WTC11 (cell line): Measurements from ENCODE around the gene PRM3. TPM values are rescaled to one million over a fixed set of nuclear protein-coding genes. Genes with fewer than 3 reads are reported as not detected.

ENCODE experiments used
- ATAC-seq: fragments of 200-7000 bp; cut with Tn5 transposase; 2 replicates; pipeline ENCODE4 v1.10.0; 2021; ENCODE audit warnings: mild to moderate bottlenecking, moderate library complexity
- CTCF ChIA-PET: fragments of 300-600 bp; sonication (Branson Sonifier 250); formaldehyde crosslinking; loops from one replicate; lab custom pipeline; 2021; ENCODE audit warnings: antibody characterized with exemption; lab: Charles Lee
- POLR2A ChIA-PET: fragments of 350-600 bp; sonication (Branson Sonifier 250); formaldehyde crosslinking; loops from one replicate; lab custom pipeline; 2021; ENCODE audit warnings: antibody characterized with exemption; lab: Charles Lee
- DNase-seq: peaks from one replicate; pipeline ENCODE4 v3.0.0; 2021; ENCODE audit warnings: low spot score
- H3K27ac Mint-ChIP-seq: 2 replicates; pipeline ENCODE4 v1.8.0; 2021; ENCODE audit warnings: mixed read lengths
- H3K27me3 Mint-ChIP-seq: 2 replicates; pipeline ENCODE4 v1.8.0; 2021; ENCODE audit warnings: low read depth, mild to moderate bottlenecking, moderate library complexity, mixed read lengths
- H3K36me3 Mint-ChIP-seq: 2 replicates; pipeline ENCODE4 v1.8.0; 2021; ENCODE audit warnings: mixed read lengths
- H3K4me1 Mint-ChIP-seq: 2 replicates; pipeline ENCODE4 v1.8.0; 2022; ENCODE audit warnings: mixed read lengths
- H3K4me3 Mint-ChIP-seq: 2 replicates; pipeline ENCODE4 v1.8.0; 2021; ENCODE audit warnings: mild to moderate bottlenecking, moderate library complexity, mixed read lengths
- H3K9me3 Mint-ChIP-seq: 2 replicates; pipeline ENCODE4 v1.8.0; 2021; ENCODE audit warnings: mixed read lengths
- ATF2 ChIP-seq: sonication (generic); formaldehyde crosslinking; IDR thresholded peaks from 2 replicates; pipeline ENCODE4 v1.8.1; 2022; ENCODE audit warnings: low read depth, missing genetic modification reagents, borderline replicate concordance
- ATF3 ChIP-seq: sonication (generic); formaldehyde crosslinking; conservative IDR thresholded peaks from 2 replicates; pipeline ENCODE4 v1.8.1; 2022; ENCODE audit warnings: mild to moderate bottlenecking, missing genetic modification reagents
- ATF6 ChIP-seq: sonication (generic); formaldehyde crosslinking; IDR thresholded peaks from 2 replicates; pipeline ENCODE4 v1.8.1; 2023; ENCODE audit warnings: mild to moderate bottlenecking, missing genetic modification reagents
- E2F1 ChIP-seq: sonication (generic); formaldehyde crosslinking; IDR thresholded peaks from 2 replicates; pipeline ENCODE4 v1.8.0; 2022; ENCODE audit warnings: mild to moderate bottlenecking, missing genetic modification reagents
- EMX1 ChIP-seq: fragments of 250-450 bp; sonication (Bioruptor Pico); IDR thresholded peaks from 2 replicates; pipeline ENCODE4 v1.8.0; 2021; ENCODE audit warnings: mild to moderate bottlenecking
- ERG ChIP-seq: fragments of 250-450 bp; sonication (Bioruptor Pico); IDR thresholded peaks from 2 replicates; pipeline ENCODE4 v1.8.0; 2021; ENCODE audit warnings: mild to moderate bottlenecking
- FOXK1 ChIP-seq: sonication (generic); formaldehyde crosslinking; IDR thresholded peaks from 2 replicates; pipeline ENCODE4 v1.8.0; 2022; ENCODE audit warnings: mild to moderate bottlenecking, moderate library complexity, missing genetic modification reagents
- HMGA2 ChIP-seq: fragments of 250-450 bp; sonication (Bioruptor Pico); IDR thresholded peaks from 2 replicates; pipeline ENCODE4 v1.4.0; 2021; ENCODE audit warnings: mild to moderate bottlenecking, moderate library complexity
- JAZF1 ChIP-seq: fragments of 250-450 bp; sonication (Bioruptor Pico); IDR thresholded peaks from 2 replicates; pipeline ENCODE4 v1.9.0; 2021; ENCODE audit warnings: moderate library complexity, mild to moderate bottlenecking, inconsistent platforms
- JUN ChIP-seq: sonication (generic); formaldehyde crosslinking; IDR thresholded peaks from 2 replicates; pipeline ENCODE4 v1.8.0; 2023; ENCODE audit warnings: mild to moderate bottlenecking, missing genetic modification reagents
- NFE2L1 ChIP-seq: sonication (generic); formaldehyde crosslinking; IDR thresholded peaks from 2 replicates; pipeline ENCODE4 v1.8.1; 2023; ENCODE audit warnings: missing genetic modification reagents
- PRRX2 ChIP-seq: fragments of 250-450 bp; sonication (Bioruptor Pico); IDR thresholded peaks from 2 replicates; pipeline ENCODE4 v1.8.0; 2021; ENCODE audit warnings: mild to moderate bottlenecking
- RORB ChIP-seq: fragments of 250-450 bp; sonication (Bioruptor Pico); IDR thresholded peaks from 2 replicates; pipeline ENCODE4 v1.9.0; 2021; ENCODE audit warnings: mild to moderate bottlenecking
- SMAD3 ChIP-seq: sonication (generic); formaldehyde crosslinking; IDR thresholded peaks from 2 replicates; pipeline ENCODE4 v1.8.0; 2022; ENCODE audit warnings: missing genetic modification reagents, mild to moderate bottlenecking, borderline replicate concordance
- SOX15 ChIP-seq: fragments of 250-450 bp; sonication (Bioruptor Pico); IDR thresholded peaks from 2 replicates; pipeline ENCODE4 v1.9.0; 2021; ENCODE audit warnings: mild to moderate bottlenecking
- TEAD1 ChIP-seq: sonication (generic); formaldehyde crosslinking; IDR thresholded peaks from 2 replicates; pipeline ENCODE4 v1.8.0; 2022; ENCODE audit warnings: mild to moderate bottlenecking, missing genetic modification reagents
- TP53 ChIP-seq: sonication (generic); formaldehyde crosslinking; IDR thresholded peaks from 2 replicates; pipeline ENCODE4 v1.8.1; 2023; ENCODE audit warnings: mild to moderate bottlenecking, missing genetic modification reagents
- ZNF121 ChIP-seq: sonication (generic); formaldehyde crosslinking; IDR thresholded peaks from 2 replicates; pipeline ENCODE4 v1.8.0; 2023; ENCODE audit warnings: missing genetic modification reagents
- ZNF138 ChIP-seq: sonication (generic); formaldehyde crosslinking; conservative IDR thresholded peaks from 2 replicates; pipeline ENCODE4 v1.8.1; 2022; ENCODE audit warnings: mild to moderate bottlenecking, moderate library complexity, missing genetic modification reagents
- ZNF263 ChIP-seq: sonication (generic); formaldehyde crosslinking; IDR thresholded peaks from 2 replicates; pipeline ENCODE4 v1.8.1; 2022; ENCODE audit warnings: low read depth, mild to moderate bottlenecking, moderate library complexity, missing genetic modification reagents
- ZNF317 ChIP-seq: sonication (generic); formaldehyde crosslinking; IDR thresholded peaks from 2 replicates; pipeline ENCODE4 v1.8.1; 2023; ENCODE audit warnings: low read depth, mild to moderate bottlenecking, moderate library complexity, missing genetic modification reagents, borderline replicate concordance
- total RNA-seq: library from RNA; stranded (reverse); gene quantifications from 3 replicates; pipeline ENCODE4 v1.2.3, GENCODE V29; 2021

PRM3 gene
- total RNA-seq, 1 experiment from 2014 or later: not detected

- TF ChIP-seq ZNF138 (CRISPR knock-in tag): no peak
- 0 out of 2 replicates have a peak, but pooled peaks have one; percentile 16 for TF ChIP-seq E2F1 (CRISPR knock-in tag)
- TF ChIP-seq, all 79 proteins: peak for 11
Measured at GRCh38 chr16:11312718-11313492, 39.5 kb upstream of the PRM3 start (continued).

- no peaks in the 10 kb centered on the region for H3K36me3 Mint-ChIP-seq
- no peak for TF ChIP-seq HMGA2 (CRISPR knock-in tag)
- TF ChIP-seq ATF2: no peak
- no peak for TF ChIP-seq PRRX2 (CRISPR knock-in tag)
- TF ChIP-seq TP53 (CRISPR knock-in tag): no peak
- no peak for TF ChIP-seq ZNF263
- TF ChIP-seq NFE2L1 (CRISPR knock-in tag): no peak
- TF ChIP-seq TEAD1 (CRISPR knock-in tag): no peak
- no peak for TF ChIP-seq FOXK1 (CRISPR knock-in tag)
- TF ChIP-seq ATF3 (CRISPR knock-in tag): no peak
- no peak for TF ChIP-seq ERG (CRISPR knock-in tag)
- TF ChIP-seq ZNF317 (CRISPR knock-in tag): no peak
- TF ChIP-seq ZNF121 (CRISPR knock-in tag): no peak
- no peak for TF ChIP-seq ATF6
- TF ChIP-seq, all 79 proteins: peak for 0
- H3K9me3 Mint-ChIP-seq: no peaks in the 10 kb centered on the region
- H3K27ac Mint-ChIP-seq: peak overlapping the region; percentile 33; the same call in 1 of the 2 replicates
- DNase-seq (no peak), ATAC-seq (no peak)
- H3K4me3 Mint-ChIP-seq: no peak overlapping the region
- no peaks in the 10 kb centered on the region for H3K27me3 Mint-ChIP-seq
- ChIA-PET CTCF (interaction anchor here (1.0 to 1.8 kb wide), 3 partner anchors 45 to 56 kb away, joined by 3 to 8 read pairs (median 4); partner anchors contain the start of gene SOCS1), POLR2A (interaction anchor here (2.9 kb wide), 1 partner anchor 55 kb away, joined by 27 read pairs; the partner anchor contains the start of gene SOCS1)
- peaks cover 64% of the 10 kb centered on the region for H3K4me1 Mint-ChIP-seq
Measured at GRCh38 chr16:11310997-11311561, 37.6 kb upstream of the PRM3 start.

GRCh38 chr16:11310634-11310977, 37.2 kb upstream of the PRM3 start:
- ATAC-seq (no peak), DNase-seq (no peak)
- CTCF ChIA-PET: interaction anchor here (0.9 to 1.7 kb wide), 2 partner anchors 46 to 54 kb away, joined by 3 to 4 read pairs; no protein-coding TSS in a partner anchor
- Mint-ChIP-seq H3K4me1 (peaks cover 61% of the 10 kb centered on the region), H3K27ac (no peak overlapping the region), H3K27me3 (no peaks in the 10 kb centered on the region), H3K36me3 (no peaks in the 10 kb centered on the region), H3K9me3 (peaks cover 2% of the 10 kb centered on the region; the same call in 1 of the 2 replicates), H3K4me3 (no peak overlapping the region)
- TF ChIP-seq ZNF317 (CRISPR knock-in tag): no peak
- TF ChIP-seq EMX1 (CRISPR knock-in tag): no peak
- no peak for TF ChIP-seq ERG (CRISPR knock-in tag)
- no peak for TF ChIP-seq ZNF121 (CRISPR knock-in tag)
- no peak for TF ChIP-seq RORB
- no peak for TF ChIP-seq JUN (CRISPR knock-in tag)
- no peak for TF ChIP-seq ATF6
- TF ChIP-seq JAZF1 (CRISPR knock-in tag): no peak
- TF ChIP-seq SMAD3 (CRISPR knock-in tag): no peak
- no peak for TF ChIP-seq SOX15 (CRISPR knock-in tag)
- POLR2A ChIA-PET: no interaction called here
